Measurements from ENCODE around the gene STEAP4. TPM values are rescaled to one million over a fixed set of nuclear protein-coding genes. Genes with fewer than 3 reads are reported as not detected.

STEAP4 gene
- total RNA-seq, 1 donor from 2014 or later = not detected

- Mint-ChIP-seq H3K4me3 (ENCODE audit: low read depth) (no peak overlapping the region), H3K27ac (no peak overlapping the region), H3K36me3 (ENCODE audit: insufficient read depth) (no peaks in the 10 kb centered on the region), H3K27me3 (no peaks in the 10 kb centered on the region), H3K9me3 (ENCODE audit: low read depth) (peaks cover 2% of the 10 kb centered on the region), H3K4me1 (ENCODE audit: low read depth) (no peaks in the 10 kb centered on the region)
- no peak for TF ChIP-seq CTCF (IDR thresholded peaks at IDR 0.05; ENCODE audit: unreplicated experiment)
- DNase-seq (ENCODE audit: low spot score, unreplicated experiment) = no peak
Observed at GRCh38 chr7:88290491-88290890, 16.2 kb downstream of the STEAP4 start.

GRCh38 chr7:88289564-88290025, 17.1 kb downstream of the STEAP4 start:
- H3K4me3 Mint-ChIP-seq (ENCODE audit: low read depth) = no peak overlapping the region
- H3K36me3 Mint-ChIP-seq (ENCODE audit: insufficient read depth) = no peaks in the 10 kb centered on the region
- H3K4me1 Mint-ChIP-seq (ENCODE audit: low read depth) = no peaks in the 10 kb centered on the region

GRCh38 chr7:88281749-88282148, 24.9 kb downstream of the STEAP4 start:
- DNase-seq (ENCODE audit: low spot score, unreplicated experiment) = no peak
- Mint-ChIP-seq H3K4me1 (ENCODE audit: low read depth) (peaks cover 6% of the 10 kb centered on the region), H3K27ac (no peak overlapping the region), H3K9me3 (ENCODE audit: low read depth) (no peaks in the 10 kb centered on the region), H3K36me3 (ENCODE audit: insufficient read depth) (no peaks in the 10 kb centered on the region), H3K27me3 (no peaks in the 10 kb centered on the region), H3K4me3 (ENCODE audit: low read depth) (no peak overlapping the region)
- no peak for TF ChIP-seq CTCF (IDR thresholded peaks at IDR 0.05; ENCODE audit: unreplicated experiment)

More at GRCh38 chr7:88289564-88290025, 17.1 kb downstream of the STEAP4 start:
- TF ChIP-seq CTCF (IDR thresholded peaks at IDR 0.05; ENCODE audit: unreplicated experiment) = no peak
- Mint-ChIP-seq H3K27me3 (no peaks in the 10 kb centered on the region), H3K9me3 (ENCODE audit: low read depth) (peaks cover 2% of the 10 kb centered on the region), H3K27ac (no peak overlapping the region)
- DNase-seq (ENCODE audit: low spot score, unreplicated experiment) = no peak

- no peak for DNase-seq (ENCODE audit: low spot score, unreplicated experiment)
- Mint-ChIP-seq H3K9me3 (ENCODE audit: low read depth) (no peaks in the 10 kb centered on the region), H3K27ac (no peak overlapping the region), H3K4me3 (ENCODE audit: low read depth) (no peak overlapping the region), H3K36me3 (ENCODE audit: insufficient read depth) (no peaks in the 10 kb centered on the region), H3K27me3 (no peaks in the 10 kb centered on the region), H3K4me1 (ENCODE audit: low read depth) (peaks cover 6% of the 10 kb centered on the region)
- TF ChIP-seq CTCF (IDR thresholded peaks at IDR 0.05; ENCODE audit: unreplicated experiment) = no peak
Observed at GRCh38 chr7:88280801-88281200, 25.9 kb downstream of the STEAP4 start.

GRCh38 chr7:88279323-88279722, 27.4 kb downstream of the STEAP4 start:
- Mint-ChIP-seq H3K27me3 (no peaks in the 10 kb centered on the region), H3K36me3 (ENCODE audit: insufficient read depth) (no peaks in the 10 kb centered on the region), H3K4me3 (ENCODE audit: low read depth) (no peak overlapping the region), H3K9me3 (ENCODE audit: low read depth) (no peaks in the 10 kb centered on the region), H3K4me1 (ENCODE audit: low read depth) (peaks cover 6% of the 10 kb centered on the region), H3K27ac (no peak overlapping the region)
- DNase-seq (ENCODE audit: low spot score, unreplicated experiment) = no peak
- TF ChIP-seq CTCF (IDR thresholded peaks at IDR 0.05; ENCODE audit: unreplicated experiment) = no peak

Data from progenitor cell of endocrine pancreas (in vitro differentiated cells).